Left lung (tissue), 10 donors: ENCODE results near the gene RNF144B. TPM values are rescaled to one million over a fixed set of nuclear protein-coding genes. Genes with fewer than 3 reads are reported as not detected.

Experiments
- ATAC-seq: fragments of 200-7000 bp; cut with Tn5 transposase; one replicate; pipeline ENCODE4 v1.9.1; 2020; ENCODE audit warnings: moderate library complexity
- DNase-seq, 4 donors: peaks; one replicate each; pipeline ENCODE4 v3.0.0-alpha.2; 2013 to 2020
- H3K27ac ChIP-seq, 2 donors: fragments of 200-600 bp; sonication (generic) in 1 of 2; one replicate each; pipeline versions ENCODE4 v1.5.0 to v1.8.0; 2020 to 2021
- H3K27me3 ChIP-seq, 2 donors: fragments of 200-600 bp; sonication (generic) in 1 of 2; one replicate each; pipeline versions ENCODE4 v1.5.0 to v1.8.0; 2020 to 2021
- H3K36me3 ChIP-seq, 2 donors: fragments of 200-600 bp; sonication (generic) in 1 of 2; one replicate each; pipeline versions ENCODE4 v1.5.0 to v1.8.0; 2020 to 2021
- H3K4me1 ChIP-seq, 2 donors: fragments of 200-600 bp; one replicate each; pipeline ENCODE4 v1.8.0; 2021
- H3K4me3 ChIP-seq, 2 donors: fragments of 200-600 bp; sonication (generic) in 1 of 2; one replicate each; pipeline versions ENCODE4 v1.5.0 to v1.8.0; 2020 to 2021; ENCODE audit warnings: mild to moderate bottlenecking in 1 of 2
- H3K9me3 ChIP-seq, 2 donors: fragments of 200-600 bp; sonication (generic) in 1 of 2; one replicate each; pipeline versions ENCODE4 v1.5.0 to v1.8.0; 2020 to 2021
- CTCF ChIP-seq, 2 donors: fragments of 200-600 bp; sonication (generic) in 1 of 2; IDR thresholded peaks; one replicate each; pipeline versions ENCODE4 v1.5.0 to v1.8.0; 2021; ENCODE audit warnings: antibody characterized with exemption in 2 of 2
- intact Hi-C, 2 donors: fragments of 100-400 bp; cut with DNase I; formaldehyde crosslinking; loops; one replicate each; pipeline versions ENCODE4 v1.11.2 to v1.14.2; 2022
- polyA plus RNA-seq, 6 donors: library from polyadenylated mRNA; unstranded; fragments of 120-200 nt; gene quantifications; one replicate each; pipeline ENCODE4 v1.2.1, GENCODE V29; 2013; ENCODE audit not compliant: insufficient read length in 6 of 6
- total RNA-seq, 2 donors: library from RNA; stranded (reverse); fragmentation: NEBNext Ultra II Directional; extraction: Animal tissue kit (Norgen Biotek cat#: 25700); gene quantifications; one replicate each; pipeline ENCODE4 v1.2.1, GENCODE V29; 2021
- donor health status: DM: no; HTN: yes; CAD: no.
- donor health status: DM: no; HTN: no; CAD: no.

RNF144B gene
- total and polyA plus RNA-seq, 8 donors: 13.9 to 74.8 (median 20.1) TPM

- Histone ChIP-seq H3K27me3 (no peaks in the 10 kb centered on the region), H3K4me1 (peaks cover 5 to 12% of the 10 kb centered on the region in 2 donors), H3K4me3 (no peak overlapping the region), H3K36me3 (no peaks in the 10 kb centered on the region), H3K9me3 (no peaks in the 10 kb centered on the region), H3K27ac (no peak overlapping the region)
- intact Hi-C loops: no loop called here
- ATAC-seq: no peak
- no peak for TF ChIP-seq CTCF (IDR thresholded peaks at IDR 0.05)
- DNase-seq: no peak
These were observed 120.4 kb downstream of the RNF144B start for GRCh38 chr6:18507561-18507960.

GRCh38 chr6:18509871-18510643 is 122.9 kb downstream of the RNF144B start:
- no peak for ATAC-seq
- no peaks in the 10 kb centered on the region for H3K36me3 ChIP-seq
- no peak for TF ChIP-seq CTCF (IDR thresholded peaks at IDR 0.05)
- DNase-seq: no peak
- no peaks in the 10 kb centered on the region for H3K9me3 ChIP-seq
- intact Hi-C loops: no loop called here
- H3K4me3 ChIP-seq: no peak overlapping the region
- no peak overlapping the region for H3K27ac ChIP-seq
- no peaks in the 10 kb centered on the region for H3K4me1 ChIP-seq
- H3K27me3 ChIP-seq: no peaks in the 10 kb centered on the region

DNA sequence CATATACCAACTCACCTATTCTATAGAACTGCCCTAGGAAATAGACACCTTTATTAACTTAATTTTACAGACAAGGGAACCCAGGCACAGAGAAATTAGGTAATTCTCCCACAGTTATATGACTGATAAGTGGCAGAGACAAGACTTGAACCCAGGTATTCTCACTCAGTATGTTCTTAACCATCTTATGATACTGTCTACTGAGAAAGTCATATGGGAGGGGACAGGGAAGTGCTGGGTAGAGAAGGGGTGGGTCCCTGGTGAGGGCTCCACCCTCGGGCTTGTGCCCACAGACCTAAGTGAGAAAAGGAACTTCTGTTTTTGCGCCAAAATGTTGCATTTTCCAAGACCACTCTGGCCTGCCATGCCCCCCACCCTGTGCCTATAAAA is 123.5 kb downstream of the RNF144B start:
- no peak for TF ChIP-seq CTCF (IDR thresholded peaks at IDR 0.05)
- Histone ChIP-seq H3K27me3 (no peaks in the 10 kb centered on the region), H3K36me3 (no peaks in the 10 kb centered on the region), H3K4me3 (no peak overlapping the region), H3K27ac (no peak overlapping the region), H3K9me3 (no peaks in the 10 kb centered on the region), H3K4me1 (no peaks in the 10 kb centered on the region)
- DNase-seq (no peak), ATAC-seq (no peak)
- intact Hi-C loops: no loop called here

DNA sequence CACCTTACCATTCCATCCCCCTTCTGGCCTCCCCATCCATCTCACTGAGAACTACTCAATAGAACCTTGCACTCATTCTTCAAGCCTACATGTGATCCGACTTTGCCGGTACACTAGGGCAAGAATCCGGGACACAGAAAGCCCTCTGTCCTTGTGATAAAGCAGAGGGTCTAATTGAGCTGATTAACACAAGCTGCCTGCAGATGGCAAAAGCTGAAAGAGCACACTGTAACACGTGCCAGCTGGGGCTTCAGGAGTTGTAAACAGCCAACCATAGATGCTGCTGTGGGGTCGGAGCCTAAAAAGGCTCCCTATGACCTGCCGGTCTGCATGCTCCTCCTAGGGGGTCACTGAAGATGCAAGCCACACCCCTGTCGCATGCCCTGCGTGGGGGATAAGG is 124.1 kb downstream of the RNF144B start:
- Histone ChIP-seq H3K4me1 (no peaks in the 10 kb centered on the region), H3K27ac (no peak overlapping the region), H3K36me3 (no peaks in the 10 kb centered on the region), H3K9me3 (no peaks in the 10 kb centered on the region), H3K4me3 (no peak overlapping the region), H3K27me3 (no peaks in the 10 kb centered on the region)
- TF ChIP-seq CTCF (IDR thresholded peaks at IDR 0.05): no peak
- intact Hi-C loops: no loop called here
- ATAC-seq (no peak), DNase-seq (no peak)

DNA sequence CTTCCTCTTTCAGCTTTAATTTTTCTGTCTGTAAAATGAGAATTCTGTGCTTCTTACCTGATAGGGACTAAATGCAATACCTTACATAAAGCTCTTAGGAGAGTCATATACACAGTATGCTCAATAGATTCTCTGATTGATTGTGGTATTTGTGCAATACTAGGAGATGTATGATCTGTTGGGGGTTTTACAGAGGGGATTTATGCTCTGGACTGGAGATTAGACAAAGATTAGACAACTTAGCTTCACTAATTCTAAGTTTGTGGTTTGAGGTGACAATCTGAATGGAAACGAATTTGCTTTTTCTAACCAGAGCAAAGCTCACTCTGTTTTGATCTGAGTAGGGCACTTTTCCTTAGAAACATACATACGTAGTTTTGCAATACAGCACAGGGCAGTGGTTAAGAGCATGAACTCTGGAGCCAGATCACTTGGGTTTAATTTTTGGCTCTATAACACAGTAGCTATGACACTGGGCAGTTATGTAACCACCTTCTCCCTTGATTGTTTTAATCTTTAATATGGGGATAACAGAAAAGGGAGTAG is 126.2 kb downstream of the RNF144B start:
- Histone ChIP-seq H3K27ac (no peak overlapping the region), H3K4me3 (no peak overlapping the region), H3K9me3 (no peaks in the 10 kb centered on the region), H3K36me3 (no peaks in the 10 kb centered on the region), H3K27me3 (no peaks in the 10 kb centered on the region), H3K4me1 (no peaks in the 10 kb centered on the region)
- DNase-seq (no peak), ATAC-seq (no peak)
- TF ChIP-seq CTCF (IDR thresholded peaks at IDR 0.05): no peak
- intact Hi-C loops: no loop called here
